Mesodermal cell (in vitro differentiated cells): ENCODE data around the gene PIK3R6.

ENCODE experiments used
- H3K27ac ChIP-seq: 2 replicates; pipeline ENCODE4 v1.7.0; 2013; ENCODE audit warnings: mild to moderate bottlenecking, low read depth, low read length, moderate library complexity; ENCODE audit not compliant: severe bottlenecking
- H3K36me3 ChIP-seq: 2 replicates; pipeline ENCODE4 v1.7.1; 2013; ENCODE audit warnings: mild to moderate bottlenecking, low read length, moderate library complexity; ENCODE audit not compliant: control insufficient read depth, insufficient read depth
- H3K4me1 ChIP-seq: one replicate; pipeline ENCODE4 v1.7.1; 2013; ENCODE audit warnings: mild to moderate bottlenecking, low read length; ENCODE audit not compliant: insufficient read depth, control insufficient read depth, poor library complexity, severe bottlenecking
- H3K4me3 ChIP-seq: 2 replicates; pipeline ENCODE4 v1.7.0; 2013; ENCODE audit warnings: low read length, control low read depth, mild to moderate bottlenecking; ENCODE audit not compliant: insufficient read depth, poor library complexity, severe bottlenecking; ENCODE audit errors: extremely low read depth
- H3K9me3 ChIP-seq: 2 replicates; pipeline ENCODE4 v1.7.1; 2013; ENCODE audit warnings: mild to moderate bottlenecking, low read length, moderate library complexity; ENCODE audit not compliant: control insufficient read depth
- WGBS, 2 experiments: methylation state at CpG; one replicate each; pipeline ENCODE4 v1.1.5; 2013; ENCODE audit warnings: missing lambda C conversion rate in 2 of 2; ENCODE audit not compliant: insufficient coverage in 2 of 2; 5-methylcytosine and 5-hydroxymethylcytosine counted together

The PIK3R6 gene

GRCh38 chr17:8872705-8873435 is 5.4 kb upstream of the PIK3R6 start:
- Histone ChIP-seq H3K27ac (no peak overlapping the region), H3K36me3 (no peaks in the 10 kb centered on the region), H3K4me3 (no peak overlapping the region), H3K9me3 (no peaks in the 10 kb centered on the region), H3K4me1 (no peaks in the 10 kb centered on the region)
- WGBS, 2 experiments: 90 to 95% methylated on average over 10 to 15 of the region's 17 CpGs

GRCh38 chr17:8872036-8872704 is 4.7 kb upstream of the PIK3R6 start:
- Histone ChIP-seq H3K4me1 (no peaks in the 10 kb centered on the region), H3K27ac (no peak overlapping the region), H3K36me3 (no peaks in the 10 kb centered on the region), H3K4me3 (no peak overlapping the region), H3K9me3 (no peaks in the 10 kb centered on the region)
- 100% methylated on average over 1 of the region's 7 CpGs; no CpG with 5 or more reads in 1 of the 2 experiments for WGBS, 2 experiments

DNA sequence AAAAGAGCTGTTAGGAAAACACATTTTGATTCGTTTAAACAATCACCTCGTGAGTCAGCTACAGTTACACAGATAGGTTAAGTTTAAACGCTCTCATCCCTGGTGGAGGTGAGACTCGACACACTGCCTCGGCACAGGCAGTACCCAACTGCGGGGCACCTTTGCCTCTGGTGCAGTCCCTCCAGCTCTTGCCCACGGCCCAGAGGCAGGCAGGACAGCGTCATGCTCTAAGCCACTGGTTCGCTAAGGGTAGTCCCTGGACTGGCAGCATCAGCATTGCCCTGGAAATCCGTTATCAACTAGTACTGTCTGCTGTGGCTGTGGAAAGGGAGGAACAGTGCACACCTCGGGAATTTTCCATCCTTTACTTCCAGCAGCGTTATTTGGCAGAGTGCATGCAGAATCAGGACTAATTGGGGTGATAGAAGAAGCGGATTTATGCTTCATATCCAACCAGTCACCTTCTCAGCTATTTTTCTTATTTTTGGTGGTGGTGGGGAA is 3.7 kb upstream of the PIK3R6 start:
- no peaks in the 10 kb centered on the region for H3K36me3 ChIP-seq
- H3K9me3 ChIP-seq: no peaks in the 10 kb centered on the region
- H3K4me3 ChIP-seq: no peak overlapping the region
- no peaks in the 10 kb centered on the region for H3K4me1 ChIP-seq
- no peak overlapping the region for H3K27ac ChIP-seq
- WGBS, 2 experiments: 83 to 87% methylated on average over 10 to 11 of the region's 13 CpGs

DNA sequence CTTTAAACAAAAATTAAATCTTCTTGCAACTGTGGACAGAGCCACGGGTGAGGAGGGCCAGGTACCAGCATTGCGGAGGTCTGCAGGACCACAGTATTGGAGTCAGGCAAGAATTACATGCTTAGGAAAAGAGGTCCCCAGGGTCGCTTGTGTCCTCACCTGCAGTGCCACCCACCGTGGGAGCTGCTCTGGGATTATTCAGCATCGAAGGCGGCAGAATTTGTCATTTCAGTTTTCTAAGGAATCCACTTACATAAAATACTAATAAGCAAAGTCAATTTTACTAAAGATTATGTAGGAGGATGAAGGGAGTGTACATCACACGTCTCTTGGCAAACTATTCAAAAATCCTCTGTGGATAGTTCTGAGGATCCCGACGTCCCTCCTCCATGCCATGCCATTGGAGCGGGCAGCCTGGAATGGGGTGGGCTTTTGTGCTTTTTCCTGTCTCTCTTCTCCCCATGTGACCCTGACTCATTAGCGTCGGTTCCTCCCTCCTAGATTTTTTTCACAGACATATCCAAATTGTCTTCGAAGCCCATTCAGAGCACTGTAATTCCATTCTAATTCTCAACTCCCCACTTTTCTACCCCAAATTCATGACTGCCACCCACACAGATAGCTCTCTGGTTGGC is 3.0 kb upstream of the PIK3R6 start:
- WGBS, 2 experiments: 79 to 90% methylated on average over 7 to 9 of the region's 13 CpGs
- H3K36me3 ChIP-seq: no peaks in the 10 kb centered on the region
- no peaks in the 10 kb centered on the region for H3K4me1 ChIP-seq
- H3K9me3 ChIP-seq: no peaks in the 10 kb centered on the region
- no peak overlapping the region for H3K27ac ChIP-seq
- no peak overlapping the region for H3K4me3 ChIP-seq

DNA sequence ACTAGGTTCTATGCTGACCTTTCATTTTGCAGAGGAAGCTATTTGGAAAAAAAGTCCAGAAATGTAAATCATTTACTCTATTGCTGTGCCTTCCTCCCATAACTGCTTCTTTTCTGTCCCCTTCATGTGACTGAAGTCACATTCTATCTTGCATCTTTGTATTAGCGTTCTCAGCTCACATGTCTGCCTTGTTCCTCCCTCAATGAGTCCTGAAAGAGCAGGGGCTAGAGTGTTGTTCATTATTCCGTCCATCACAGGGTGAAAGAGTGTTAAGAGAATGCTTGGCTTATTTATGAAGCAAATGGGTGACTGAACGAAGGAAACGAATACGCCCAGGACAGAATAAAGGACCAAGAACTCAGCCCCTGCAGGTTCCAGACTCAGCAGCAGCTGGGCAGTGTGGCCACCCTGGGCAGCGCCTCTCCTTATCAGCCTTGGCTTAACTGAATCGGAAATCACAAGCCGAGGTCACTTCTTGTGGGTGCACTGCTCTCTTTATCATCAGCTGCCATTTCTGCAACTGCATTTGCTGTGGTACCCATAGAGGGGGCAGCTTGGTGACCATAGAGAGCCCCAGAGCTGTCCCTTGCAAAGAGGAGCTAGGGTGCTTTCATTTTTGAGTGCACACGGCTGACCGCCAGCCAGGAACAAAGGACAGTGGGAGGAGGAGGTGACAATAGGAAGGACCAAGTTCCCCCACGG is 1.8 kb upstream of the PIK3R6 start:
- 93% methylated on average over 7 to 10 of the region's 11 CpGs for WGBS, 2 experiments

GRCh38 chr17:8868529-8868951 is 1.1 kb upstream of the PIK3R6 start:
- no peaks in the 10 kb centered on the region for H3K4me1 ChIP-seq
- H3K27ac ChIP-seq: no peak overlapping the region
- H3K9me3 ChIP-seq: no peaks in the 10 kb centered on the region
- 92 to 97% methylated on average over 2 to 3 of the region's 4 CpGs for WGBS, 2 experiments
- H3K36me3 ChIP-seq: no peaks in the 10 kb centered on the region
- no peak overlapping the region for H3K4me3 ChIP-seq

More for the DNA sequence above, 1.8 kb upstream of the PIK3R6 start:
- Histone ChIP-seq H3K4me1 (no peaks in the 10 kb centered on the region), H3K36me3 (no peaks in the 10 kb centered on the region), H3K27ac (no peak overlapping the region), H3K9me3 (no peaks in the 10 kb centered on the region), H3K4me3 (no peak overlapping the region)

- Histone ChIP-seq H3K9me3 (no peaks in the 10 kb centered on the region), H3K36me3 (no peaks in the 10 kb centered on the region), H3K4me1 (no peaks in the 10 kb centered on the region), H3K4me3 (no peak overlapping the region), H3K27ac (no peak overlapping the region)
- 91 to 100% methylated on average over 1 of the region's 1 CpG for WGBS, 2 experiments
These were observed 618 bp upstream of the PIK3R6 start for GRCh38 chr17:8868092-8868491.

- no peaks in the 10 kb centered on the region for H3K9me3 ChIP-seq
- no peaks in the 10 kb centered on the region for H3K36me3 ChIP-seq
- WGBS, 2 experiments: 89 to 95% methylated on average over 6 to 7 of the region's 7 CpGs
These were observed 1.7 kb downstream of the PIK3R6 start for GRCh38 chr17:8865811-8866210.

DNA sequence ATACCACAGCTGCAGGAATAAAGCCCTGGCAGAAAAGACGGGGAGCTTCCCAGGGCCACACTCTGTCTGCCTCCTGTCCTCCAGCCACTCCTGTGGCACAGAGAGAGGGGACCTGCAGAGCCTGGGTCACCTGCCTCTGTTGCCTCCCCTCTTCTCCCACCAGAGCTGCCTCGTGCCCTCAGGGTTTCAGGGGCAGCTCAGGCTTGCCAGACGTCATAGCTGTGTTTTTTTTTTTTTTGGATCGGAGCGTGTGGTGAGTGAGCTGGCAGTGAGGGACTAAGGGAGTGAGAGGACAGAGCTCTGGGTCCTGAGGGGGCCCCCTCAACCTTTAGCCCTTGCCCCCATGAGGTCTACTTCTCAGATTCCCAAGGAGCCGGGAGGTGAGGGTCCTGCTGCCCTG is 2.1 kb downstream of the PIK3R6 start:
- Histone ChIP-seq H3K27ac (no peak overlapping the region), H3K4me1 (no peaks in the 10 kb centered on the region), H3K4me3 (no peak overlapping the region), H3K36me3 (no peaks in the 10 kb centered on the region), H3K9me3 (no peaks in the 10 kb centered on the region)
- WGBS, 2 experiments: 80 to 93% methylated on average over 1 to 3 of the region's 6 CpGs

More at GRCh38 chr17:8865811-8866210, 1.7 kb downstream of the PIK3R6 start:
- Histone ChIP-seq H3K4me3 (no peak overlapping the region), H3K27ac (no peak overlapping the region), H3K4me1 (no peaks in the 10 kb centered on the region)

GRCh38 chr17:8862213-8863056 is 5.0 kb downstream of the PIK3R6 start:
- 83 to 96% methylated on average over 4 to 9 of the region's 9 CpGs for WGBS, 2 experiments

More at GRCh38 chr17:8862213-8863056, 5.0 kb downstream of the PIK3R6 start:
- Histone ChIP-seq H3K4me1 (peaks cover 10% of the 10 kb centered on the region), H3K4me3 (no peak overlapping the region), H3K9me3 (no peaks in the 10 kb centered on the region), H3K27ac (no peak overlapping the region), H3K36me3 (no peaks in the 10 kb centered on the region)
